HepG2 (cell line): ENCODE measurements around the gene SHANK3. TPM values are rescaled to one million over a fixed set of nuclear protein-coding genes. Genes with fewer than 3 reads are reported as not detected.

Experiments
- ATAC-seq: fragments of 200-7000 bp; cut with Tn5 transposase; 3 replicates; pipeline ENCODE4 v1.9.1; 2020; ENCODE audit warnings: mild to moderate bottlenecking, moderate library complexity
- BruUV-seq: library from RNA; stranded (reverse); fragments of 400-500 nt; replicated peaks from 2 replicates; lab custom pipeline; 2021; lab: Mats Ljungman, UMichigan
- CTCF ChIA-PET: fragments of 300-600 bp; formaldehyde crosslinking; extraction: SDS; loops from one replicate; lab custom pipeline; 2021; ENCODE audit warnings: low total read pairs, inconsistent platforms, low intra/inter-chr PET ratio; lab: Yijun Ruan, JAX
- POLR2A ChIA-PET: fragments of 350-600 bp; sonication (Branson Sonifier 250); formaldehyde crosslinking; loops from one replicate; lab custom pipeline; 2020; ENCODE audit warnings: antibody characterized with exemption, inconsistent platforms; lab: Yijun Ruan, JAX
- DNase-seq: peaks from one replicate; pipeline ENCODE4 v3.0.0-alpha.2; 2015; ENCODE audit warnings: low spot score
- FAIRE-seq: peaks from 3 replicates; lab custom pipeline; 2011; peaks lifted over from hg19 to GRCh38; lab: Jason Lieb, UNC
- H2AFZ ChIP-seq: one replicate; pipeline ENCODE4 v1.6.1; 2011; ENCODE audit warnings: low read length, inconsistent platforms
- H3K27ac ChIP-seq: fragments of 300-600 bp; 3 replicates; pipeline ENCODE4 v1.8.0; 2011; ENCODE audit warnings: mixed run types, mild to moderate bottlenecking, mixed read lengths, low read length, inconsistent platforms; ENCODE audit not compliant: insufficient read depth; ENCODE audit errors: extremely low read length
- H3K27me3 ChIP-seq, 2 experiments: fragments of 200-600 bp in 1 of 2; 2 replicates in 1 of 2; 3 replicates in 1 of 2; pipeline versions ENCODE4 v1.6.0 to v1.8.0; 2011; ENCODE audit warnings: low read length in 2 of 2, mild to moderate bottlenecking in 2 of 2, moderate library complexity in 2 of 2, inconsistent platforms in 1 of 2; ENCODE audit not compliant: insufficient read depth in 2 of 2, control insufficient read depth in 1 of 2
- H3K36me3 ChIP-seq, 2 experiments: fragments of 200-600 bp in 1 of 2; replicated peaks in 1 of 2; 2 replicates in 1 of 2; 3 replicates in 1 of 2; pipeline versions ENCODE4 v1.5.1 to v1.8.0; 2011; ENCODE audit warnings: low read length in 2 of 2, inconsistent platforms in 1 of 2; ENCODE audit not compliant: insufficient read depth in 2 of 2, control insufficient read depth in 1 of 2
- H3K4me1 ChIP-seq: 2 replicates; pipeline ENCODE4 v1.5.1; 2012; ENCODE audit warnings: low read length, inconsistent platforms; ENCODE audit not compliant: insufficient read depth
- H3K4me2 ChIP-seq: 2 replicates; pipeline ENCODE4 v1.6.0; 2011; ENCODE audit warnings: low read depth, low read length, inconsistent platforms
- H3K4me3 ChIP-seq, 3 experiments: fragments of 200-600 bp in 1 of 3; sonication (generic), shearing (Covaris generic) in 1 of 3; replicated peaks in 1 of 3; 2 replicates each; pipeline ENCODE4 v1.5.1; 2011 to 2016; ENCODE audit warnings: low read length in 3 of 3, inconsistent platforms in 2 of 3, low read depth in 2 of 3, mild to moderate bottlenecking in 2 of 3, control low read depth in 1 of 3, mixed read lengths in 1 of 3; ENCODE audit not compliant: insufficient read depth in 1 of 3
- H3K79me2 ChIP-seq: one replicate; pipeline ENCODE4 v1.6.1; 2011; ENCODE audit warnings: low read length, inconsistent platforms; ENCODE audit not compliant: insufficient read depth
- H3K9ac ChIP-seq: 2 replicates; pipeline ENCODE4 v1.6.0; 2011; ENCODE audit warnings: mild to moderate bottlenecking, low read depth, low read length, inconsistent platforms; ENCODE audit not compliant: insufficient read depth
- H3K9me3 ChIP-seq: 2 replicates; pipeline ENCODE4 v1.5.1; 2012; ENCODE audit warnings: mild to moderate bottlenecking, low read length
- H4K20me1 ChIP-seq: 2 replicates; pipeline ENCODE4 v1.6.0; 2011; ENCODE audit warnings: inconsistent platforms, mild to moderate bottlenecking, low read length, moderate library complexity; ENCODE audit not compliant: insufficient read depth
- ATF1 ChIP-seq: IDR thresholded peaks from 2 replicates; pipeline ENCODE4 v1.6.1; 2016; ENCODE audit warnings: mild to moderate bottlenecking, control low read depth
- ATM ChIP-seq: fragments of 450-650 bp; IDR thresholded peaks from 2 replicates; pipeline ENCODE4 v1.7.1; 2017; ENCODE audit warnings: mild to moderate bottlenecking, borderline replicate concordance
- MIER3 ChIP-seq: IDR thresholded peaks from 2 replicates; pipeline ENCODE4 v1.6.1; 2016; ENCODE audit warnings: missing compliant biosample characterization, borderline replicate concordance
- MTA1 ChIP-seq: sonication (generic); formaldehyde crosslinking; IDR thresholded peaks from 2 replicates; pipeline ENCODE4 v1.4.0; 2020; ENCODE audit warnings: missing genetic modification reagents, mild to moderate bottlenecking, borderline replicate concordance
- SP4 ChIP-seq: sonication (generic); formaldehyde crosslinking; IDR thresholded peaks from 2 replicates; pipeline ENCODE4 v1.8.1; 2023; ENCODE audit warnings: mild to moderate bottlenecking, missing genetic modification reagents
- U2AF2 ChIP-seq: fragments of 200-400 bp; formaldehyde crosslinking; IDR thresholded peaks from 2 replicates; pipeline ENCODE4 v1.6.1; 2017; ENCODE audit warnings: low read depth, mild to moderate bottlenecking, low read length
- ZNF614 ChIP-seq: IDR thresholded peaks from 2 replicates; pipeline ENCODE4 v1.6.1; 2018; ENCODE audit warnings: missing biosample characterization, missing genetic modification reagents, inconsistent platforms, borderline replicate concordance
- ZSCAN9 ChIP-seq: IDR thresholded peaks from 2 replicates; pipeline ENCODE4 v1.6.1; 2016; ENCODE audit warnings: borderline replicate concordance
- WGBS: methylation state at CpG from one replicate; pipeline ENCODE4 v1.1.6; 2017; ENCODE audit warnings: low lambda C conversion rate; 5-methylcytosine and 5-hydroxymethylcytosine counted together
- in situ Hi-C: cut with HindIII; loops from 2 replicates; pipeline ENCODE4 v1.10.0; 2017; ENCODE audit warnings: low pct_unique_long_range_greater_than_20kb; ENCODE audit not compliant: extremely low pct_ligation_motif_present
- intact Hi-C: fragments of 100-400 bp; cut with micrococcal nuclease; formaldehyde crosslinking; loops from one replicate; pipeline ENCODE4 v1.10.0; 2022; ENCODE audit not compliant: unreplicated experiment
- polyA plus RNA-seq, 8 experiments: library from polyadenylated mRNA; depleted of rRNA in 3 of 8; stranded (reverse) in 7 of 8; unstranded in 1 of 8; fragments of >200 nt; fragmentation: Illumina TruSeq in 4 of 8; extraction: Trizol in 4 of 8; gene quantifications; 2 replicates each; pipeline versions ENCODE4 v1.2.1 to v1.2.3, GENCODE V29; 2011 to 2016; ENCODE audit warnings: low read depth in 4 of 8, missing spikeins in 1 of 8, mixed read lengths in 1 of 8; ENCODE audit not compliant: insufficient read depth in 1 of 8
- total RNA-seq, 5 experiments: library from RNA; depleted of rRNA; stranded (reverse); fragments of >200 nt; fragmentation: Illumina TruSeq; extraction: Trizol; gene quantifications; 2 replicates each; pipeline ENCODE4 v1.2.3, GENCODE V29; 2016; ENCODE audit warnings: low read depth in 1 of 5

The SHANK3 gene
- total and polyA plus RNA-seq, 2 of the 13 experiments (the other 11 are each of a cell fraction or from before 2014, with no cell fraction given), result 2.9 to 4.6 TPM

DNA sequence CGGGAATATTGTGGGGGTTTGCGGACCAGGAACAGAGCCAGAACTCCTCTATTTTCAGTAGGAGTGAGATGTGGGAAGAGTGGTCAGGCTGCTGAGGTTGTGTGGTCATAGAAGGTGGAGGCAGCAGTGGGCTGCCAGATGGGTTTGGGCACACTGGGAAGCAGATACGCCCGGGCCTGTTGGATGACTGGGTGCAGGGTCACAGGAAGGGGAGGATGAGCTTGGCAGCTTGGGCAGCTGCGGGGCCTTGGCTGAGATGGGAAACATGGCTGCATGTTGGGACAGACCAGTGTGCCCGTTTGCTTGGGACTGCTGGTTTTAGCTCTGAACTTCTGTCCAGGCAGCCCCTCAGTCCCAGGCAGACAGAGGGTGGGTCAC is 11.4 kb downstream of the SHANK3 start:
- H3K4me2 ChIP-seq, result no peak overlapping the region
- H4K20me1 ChIP-seq, result no peaks in the 10 kb centered on the region
- H3K27me3 ChIP-seq, result no peaks in the 10 kb centered on the region
- no TSS peak for BruUV-seq
- no peaks in the 10 kb centered on the region for H3K9me3 ChIP-seq
- DNase-seq (no peak), FAIRE-seq (no peak), ATAC-seq (peak; percentile 43)
- no peak overlapping the region for H3K4me3 ChIP-seq
- intact Hi-C loops (no loop called here), in situ Hi-C loops (no loop called here)
- H2AFZ ChIP-seq, result no peak overlapping the region
- H3K36me3 ChIP-seq, result no peaks in the 10 kb centered on the region
- ChIA-PET CTCF (no interaction called here), POLR2A (no interaction called here)
- H3K4me1 ChIP-seq, result peaks cover 16% of the 10 kb centered on the region
- H3K27ac ChIP-seq, result no peak overlapping the region
- no peak overlapping the region for H3K9ac ChIP-seq
- H3K79me2 ChIP-seq, result no peaks in the 10 kb centered on the region
- 92% methylated on average over 4 of the region's 6 CpGs for WGBS
- no peak for TF ChIP-seq ZSCAN9
- TF ChIP-seq ATM, result no peak
- TF ChIP-seq ATF1 (CRISPR knock-in tag), result no peak
- TF ChIP-seq ZNF614 (CRISPR knock-in tag), result no peak
- no peak for TF ChIP-seq SP4
- TF ChIP-seq MIER3 (CRISPR knock-in tag), result no peak

DNA sequence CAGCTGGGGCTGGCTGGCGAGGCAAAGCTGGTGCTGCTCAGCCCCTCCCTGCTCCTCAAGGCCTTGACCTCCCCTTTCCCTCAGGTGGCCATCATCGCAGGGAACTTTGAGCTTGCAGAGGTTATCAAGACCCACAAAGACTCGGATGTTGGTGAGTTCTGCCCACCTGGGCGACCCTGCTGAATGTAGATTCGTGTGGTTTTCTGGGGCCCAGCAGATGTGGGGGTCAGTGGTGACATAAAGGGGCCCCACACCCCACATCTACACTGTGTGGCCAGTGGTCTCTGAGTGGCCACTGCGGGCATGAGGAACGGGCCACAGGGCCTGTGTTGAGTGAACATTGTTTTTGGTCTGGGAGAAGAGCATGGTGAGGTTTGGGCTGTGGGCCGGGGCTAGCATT is 11.9 kb downstream of the SHANK3 start:
- ATAC-seq (peak; percentile 23; the same call in 2 of the 3 replicates), DNase-seq (no peak), FAIRE-seq (no peak)
- Histone ChIP-seq H3K27me3 (no peaks in the 10 kb centered on the region), H3K79me2 (no peaks in the 10 kb centered on the region), H2AFZ (no peak overlapping the region), H3K27ac (no peak overlapping the region), H3K36me3 (no peaks in the 10 kb centered on the region), H4K20me1 (no peaks in the 10 kb centered on the region), H3K4me2 (no peak overlapping the region), H3K9ac (no peak overlapping the region), H3K4me3 (no peak overlapping the region), H3K9me3 (no peaks in the 10 kb centered on the region), H3K4me1 (peaks cover 16% of the 10 kb centered on the region)
- no TSS peak for BruUV-seq
- intact Hi-C loops, result no loop called here
- in situ Hi-C loops, result no loop called here
- ChIA-PET CTCF (no interaction called here), POLR2A (interaction anchor here (0.8 kb wide), 1 partner anchor 44 kb away, joined by 3 read pairs; no protein-coding TSS in a partner anchor)
- WGBS, result 87% methylated on average over 7 of the region's 8 CpGs
- TF ChIP-seq U2AF2, result no peak
- TF ChIP-seq MTA1 (CRISPR knock-in tag), result 0 out of 2 replicates have a peak, but pooled peaks have one; percentile 18
